Pulmonary artery endothelial cell (primary cell): ENCODE measurements around the gene PIP4K2C. TPM values are rescaled to one million over a fixed set of nuclear protein-coding genes. Genes with fewer than 3 reads are reported as not detected.
"Not testable (repeated sequence)": the region's sequence is repeated elsewhere in the genome, so short reads cannot be mapped to it uniquely, and the experiment has no call there.

Experiments
- DNase-seq: peaks from one replicate; pipeline ENCODE4 v3.0.0-alpha.2; 2011; ENCODE audit warnings: low read depth, low spot score
- total RNA-seq: library from RNA; depleted of rRNA; stranded (reverse); fragments of >200 nt; gene quantifications from 2 replicates; pipeline ENCODE4 v1.2.3, GENCODE V29; 2014

The PIP4K2C gene
- total RNA-seq, 1 donor from 2014 or later = 10.4 TPM

DNA sequence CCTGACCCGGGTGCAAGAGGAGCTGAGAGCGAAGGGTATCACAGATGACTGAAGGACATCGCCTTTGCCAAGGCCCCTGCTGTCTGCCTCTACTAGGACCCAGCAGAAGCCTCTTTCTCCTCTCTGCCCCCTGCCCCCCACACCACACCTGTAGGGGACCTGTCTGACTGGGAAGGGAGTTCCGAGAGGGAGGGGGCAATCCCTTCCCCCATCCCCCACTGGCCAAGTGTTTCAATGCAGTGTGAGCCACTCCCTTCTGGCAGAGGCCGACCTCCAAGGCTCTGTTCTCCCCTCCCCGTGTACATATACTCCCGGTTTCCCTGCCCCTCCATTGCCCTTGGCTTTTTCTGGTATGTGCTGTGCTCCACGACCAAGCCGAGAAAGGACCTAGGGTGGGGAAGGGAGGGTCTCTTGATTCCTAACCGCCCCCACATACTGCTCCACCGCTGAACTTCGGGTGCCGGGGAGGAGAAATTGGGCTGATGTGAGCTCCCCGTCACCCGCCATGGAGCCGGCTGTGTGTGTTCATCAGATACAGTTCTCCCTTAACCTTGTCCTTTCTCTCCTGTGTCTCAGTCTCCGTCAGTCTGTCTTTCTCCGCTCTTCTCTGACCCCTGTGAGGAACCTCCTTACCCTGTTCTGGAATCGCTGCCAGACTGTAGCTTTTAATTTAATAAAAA lies 18.2 kb downstream of the PIP4K2C start:
- no peak for DNase-seq

DNA sequence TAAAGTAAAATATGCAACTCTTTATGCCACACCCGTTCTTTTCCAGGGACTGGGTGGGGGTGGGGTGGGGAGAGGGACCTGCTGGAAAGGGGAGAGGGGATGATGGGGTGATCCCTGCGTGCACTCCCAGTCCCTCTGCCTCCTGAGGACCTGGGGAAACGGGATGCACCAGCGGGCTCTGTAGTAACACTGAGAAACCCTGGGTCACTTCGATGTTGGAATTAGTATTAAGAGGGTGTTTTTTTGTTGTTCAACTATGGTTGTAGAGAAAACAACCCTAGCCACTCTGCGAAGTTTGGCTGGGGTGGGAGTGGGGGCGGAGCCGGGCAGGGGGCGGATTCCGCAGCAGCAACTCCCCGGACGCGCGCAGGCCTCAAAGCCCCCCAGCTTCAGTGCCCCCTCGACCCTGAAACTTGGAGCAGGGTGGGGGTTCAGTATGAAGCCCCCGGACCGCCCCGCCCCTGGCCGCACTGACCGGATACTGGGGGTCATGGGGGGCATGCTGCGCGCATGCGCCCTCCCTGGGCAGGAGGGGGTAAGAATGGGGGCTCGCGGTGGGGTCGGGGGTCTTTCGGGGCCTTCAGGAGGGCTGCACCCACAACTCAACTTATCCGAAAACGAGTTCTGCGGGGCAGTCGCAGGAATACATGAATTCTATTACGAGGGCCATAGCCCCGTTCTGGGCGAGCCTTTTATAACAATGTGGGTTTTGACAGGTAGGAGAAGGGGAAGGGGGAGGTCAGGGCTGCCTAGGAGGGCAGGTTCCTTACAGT lies 19.0 kb downstream of the PIP4K2C start:
- DNase-seq = no peak

DNA sequence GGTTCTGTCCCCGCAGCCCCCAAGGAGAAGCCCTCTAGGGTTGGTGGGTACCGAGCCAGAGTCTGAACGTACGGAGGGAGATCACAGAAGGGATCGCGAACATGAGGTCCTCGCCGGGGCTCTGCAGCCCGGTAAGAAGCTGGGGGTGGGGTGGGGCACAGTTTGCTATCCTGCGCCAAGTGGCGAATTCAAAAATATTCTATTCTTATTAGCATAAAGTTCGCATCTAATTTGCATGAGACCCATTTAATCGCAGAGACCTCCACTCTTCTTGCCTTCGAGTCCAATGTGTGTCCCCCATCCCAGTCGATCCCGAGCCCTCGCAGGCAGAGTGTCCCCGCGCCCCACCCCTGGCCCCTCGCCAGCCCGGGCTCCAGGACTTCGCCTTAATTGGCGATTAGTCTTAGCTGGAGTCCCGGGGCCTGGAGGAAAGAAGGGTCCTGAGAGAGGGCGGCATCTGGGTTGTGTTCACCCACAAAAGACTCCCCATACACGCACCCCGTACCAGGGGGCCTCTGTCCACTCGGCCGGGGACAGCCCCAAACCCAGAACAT lies 19.6 kb downstream of the PIP4K2C start:
- DNase-seq = no peak

DNA sequence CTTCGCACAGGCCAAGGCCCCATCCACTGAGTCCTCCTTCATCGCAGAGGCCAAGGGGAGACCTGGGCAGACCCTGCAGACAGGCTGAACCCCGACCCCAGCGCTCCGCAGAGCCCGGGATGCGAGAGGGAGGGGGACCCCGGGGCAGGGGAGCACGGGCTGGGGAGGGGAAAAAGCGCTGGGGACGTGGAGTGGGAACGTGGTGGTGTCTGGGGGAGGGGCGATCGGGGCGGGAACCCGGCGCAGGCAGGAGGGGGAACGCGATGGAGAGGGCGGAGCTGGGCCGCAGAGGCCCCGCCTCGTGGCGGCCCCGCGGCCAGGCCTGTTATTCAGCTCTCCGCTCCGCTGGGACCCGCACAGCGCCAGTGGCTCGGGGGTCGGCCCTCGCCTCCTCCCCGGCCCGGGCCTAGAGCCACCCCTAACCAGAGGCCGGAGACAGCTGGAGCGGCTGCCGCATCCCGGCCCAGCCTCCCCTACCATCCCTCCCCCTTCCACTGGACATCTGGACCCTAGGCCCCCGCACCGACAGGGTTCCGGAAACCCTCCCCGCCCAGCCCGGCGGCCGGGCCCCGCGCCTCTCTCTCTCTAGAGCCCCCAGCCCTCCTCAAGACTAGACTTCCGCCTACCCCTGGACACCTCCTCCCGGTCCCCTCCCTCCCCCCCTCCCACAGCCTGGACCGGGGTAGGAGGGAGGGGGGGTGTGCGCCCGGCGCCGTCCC lies 20.3 kb downstream of the PIP4K2C start, which contains the start of gene ARHGEF25:
Gene ARHGEF25 (plus strand): TSS at position 328 of the 719 bp plus-strand sequence. CDS start 460 bp downstream, outside the sequence.
- DNase-seq = no peak

DNA sequence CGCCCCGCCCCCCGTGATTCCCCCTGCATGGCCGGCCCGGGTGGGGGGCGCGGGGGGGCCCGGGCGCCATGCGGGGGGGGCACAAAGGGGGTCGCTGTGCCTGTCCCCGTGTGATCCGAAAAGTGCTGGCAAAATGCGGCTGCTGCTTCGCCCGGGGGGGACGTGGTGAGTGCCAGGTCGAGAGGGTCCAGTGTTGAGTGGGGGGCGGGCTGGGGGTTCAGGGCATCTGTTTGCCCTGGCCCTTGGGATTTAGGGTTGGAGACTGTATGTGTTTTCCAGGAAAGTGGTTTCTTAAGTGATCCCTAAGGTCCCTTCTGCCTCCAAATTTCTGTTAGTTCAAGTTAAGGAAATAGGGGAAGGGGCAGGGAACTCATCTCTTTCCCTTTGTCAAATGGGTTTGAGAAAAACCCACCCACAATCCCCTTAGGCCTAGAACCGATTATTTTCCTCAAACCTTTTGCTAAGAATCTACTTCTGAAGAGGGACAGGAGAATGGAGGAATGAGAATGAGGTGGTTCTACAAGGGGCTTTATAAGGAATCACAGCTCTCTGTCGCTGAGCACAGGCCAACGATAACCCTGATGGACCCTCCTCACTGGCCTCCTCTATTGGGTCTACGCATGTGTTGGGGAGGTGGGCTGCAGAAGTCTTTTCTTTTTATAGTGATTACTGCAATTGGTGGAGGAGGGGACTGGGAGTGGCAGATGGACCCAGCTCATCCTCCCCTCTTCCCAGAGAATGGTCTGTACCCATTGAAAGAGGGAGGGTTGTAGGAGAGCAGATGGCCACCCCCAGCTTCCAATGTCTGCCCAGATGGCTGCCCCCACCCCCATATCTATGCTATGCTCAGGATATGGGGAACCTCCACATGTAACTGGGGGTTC lies 21.1 kb downstream of the PIP4K2C start:
- DNase-seq = no peak

DNA sequence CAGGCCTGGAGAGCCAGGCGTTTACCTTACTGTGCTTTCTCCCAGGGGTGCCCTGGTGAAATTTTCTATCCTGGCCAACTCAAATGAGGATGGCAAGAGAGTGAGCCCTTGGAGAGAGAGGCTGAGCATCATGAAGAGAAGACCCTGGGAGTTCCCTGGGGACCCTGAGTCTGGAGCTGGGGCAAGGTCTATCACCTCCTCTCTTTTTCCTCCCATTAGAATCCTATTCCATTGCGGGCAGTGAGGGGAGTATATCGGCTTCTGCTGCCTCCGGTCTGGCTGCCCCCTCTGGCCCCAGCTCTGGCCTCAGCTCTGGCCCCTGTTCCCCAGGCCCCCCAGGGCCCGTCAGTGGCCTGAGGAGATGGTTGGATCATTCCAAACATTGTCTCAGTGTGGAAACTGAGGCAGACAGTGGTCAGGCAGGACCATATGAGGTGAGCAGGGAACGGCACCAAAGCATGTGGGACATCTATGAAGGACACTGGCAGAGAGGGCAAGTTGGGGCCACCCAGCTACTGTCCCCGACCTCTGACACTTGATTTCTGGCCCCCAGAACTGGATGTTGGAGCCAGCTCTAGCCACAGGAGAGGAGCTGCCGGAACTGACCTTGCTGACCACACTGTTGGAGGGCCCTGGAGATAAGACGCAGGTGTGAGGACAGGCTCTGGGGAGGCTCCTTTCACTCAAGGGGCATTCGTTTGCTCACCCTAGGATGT lies 21.9 kb downstream of the PIP4K2C start:
- no peak for DNase-seq

DNA sequence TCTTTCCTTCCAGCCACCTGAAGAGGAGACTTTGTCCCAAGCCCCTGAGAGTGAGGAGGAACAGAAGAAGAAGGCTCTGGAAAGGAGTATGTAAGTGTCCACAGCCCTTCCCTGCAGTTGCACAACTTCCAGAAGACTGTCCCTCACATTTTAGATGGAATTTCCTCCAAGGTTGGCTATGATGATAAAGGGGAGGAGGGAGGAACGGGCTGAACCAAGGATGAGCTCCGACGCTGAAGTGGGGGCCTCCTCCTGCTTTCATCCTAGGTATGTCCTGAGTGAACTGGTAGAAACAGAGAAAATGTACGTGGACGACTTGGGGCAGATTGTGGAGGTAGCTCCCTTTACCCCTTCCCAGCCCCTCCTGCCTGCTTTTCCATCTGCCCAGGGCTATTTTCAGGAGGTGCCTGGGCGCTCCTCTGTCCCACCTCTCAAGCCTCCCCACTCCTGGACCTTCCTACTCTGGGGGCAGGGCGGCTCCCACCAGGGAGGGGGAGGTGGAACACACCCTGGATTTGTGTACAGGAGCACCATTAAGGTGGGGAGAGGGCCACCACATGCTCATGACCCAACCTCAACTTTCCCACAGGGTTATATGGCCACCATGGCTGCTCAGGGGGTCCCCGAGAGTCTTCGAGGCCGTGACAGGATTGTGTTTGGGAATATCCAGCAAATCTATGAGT lies 22.6 kb downstream of the PIP4K2C start:
- no peak for DNase-seq

DNA sequence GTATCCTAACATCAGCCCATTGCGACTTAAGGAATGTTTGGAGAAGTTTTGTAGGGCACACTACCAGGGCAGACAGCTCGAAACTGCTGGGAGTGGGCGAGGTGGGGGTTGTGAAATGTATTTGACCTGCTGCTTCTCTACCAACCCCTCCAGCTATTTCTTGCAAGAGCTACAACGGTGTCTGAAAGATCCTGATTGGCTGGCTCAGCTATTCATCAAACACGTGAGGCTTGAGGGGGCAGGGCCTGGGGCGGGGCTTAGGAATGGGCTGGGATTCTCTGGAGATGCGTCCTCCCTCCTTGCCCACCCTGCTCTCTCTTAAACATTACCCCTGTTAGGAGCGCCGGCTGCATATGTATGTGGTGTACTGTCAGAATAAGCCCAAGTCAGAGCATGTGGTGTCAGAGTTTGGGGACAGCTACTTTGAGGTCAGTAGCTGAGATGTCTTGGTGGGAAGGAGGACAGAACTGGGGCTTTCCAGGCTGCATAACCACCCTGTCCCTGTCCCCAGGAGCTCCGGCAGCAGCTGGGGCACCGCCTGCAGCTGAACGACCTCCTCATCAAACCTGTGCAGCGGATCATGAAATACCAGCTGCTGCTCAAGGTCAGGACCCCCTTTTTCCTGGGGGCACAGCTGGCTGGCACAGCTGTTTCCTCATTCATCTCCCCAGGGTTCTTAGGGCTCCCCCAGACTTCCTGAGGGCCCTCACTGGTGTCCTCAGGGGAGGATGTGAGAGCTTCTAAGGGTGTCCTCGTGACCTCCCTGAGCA lies 23.4 kb downstream of the PIP4K2C start:
- DNase-seq = no peak

DNA sequence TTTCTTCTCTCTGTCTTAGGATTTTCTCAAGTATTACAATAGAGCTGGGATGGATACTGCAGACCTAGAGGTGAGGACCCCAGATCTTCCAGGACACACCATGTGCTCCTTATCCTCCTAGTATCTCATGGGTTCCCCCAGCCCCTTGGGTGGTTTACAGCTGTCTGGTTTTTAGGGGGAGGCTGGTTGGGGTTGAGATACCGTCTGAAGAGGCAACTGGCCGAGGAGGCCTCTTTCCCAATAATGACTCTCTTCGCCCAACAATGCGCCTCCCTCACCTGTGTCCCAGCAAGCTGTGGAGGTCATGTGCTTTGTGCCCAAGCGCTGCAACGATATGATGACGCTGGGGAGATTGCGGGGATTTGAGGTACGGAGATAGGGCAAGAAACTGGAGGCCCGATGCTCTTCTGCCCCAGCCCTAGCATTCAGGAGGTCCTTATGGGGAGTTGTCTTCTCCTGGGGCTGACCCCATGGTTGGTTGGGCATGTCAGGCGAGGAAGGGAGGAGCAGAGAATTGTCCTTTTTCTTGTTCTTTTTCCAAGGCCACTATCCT lies 24.0 kb downstream of the PIP4K2C start:
- DNase-seq = no peak

DNA sequence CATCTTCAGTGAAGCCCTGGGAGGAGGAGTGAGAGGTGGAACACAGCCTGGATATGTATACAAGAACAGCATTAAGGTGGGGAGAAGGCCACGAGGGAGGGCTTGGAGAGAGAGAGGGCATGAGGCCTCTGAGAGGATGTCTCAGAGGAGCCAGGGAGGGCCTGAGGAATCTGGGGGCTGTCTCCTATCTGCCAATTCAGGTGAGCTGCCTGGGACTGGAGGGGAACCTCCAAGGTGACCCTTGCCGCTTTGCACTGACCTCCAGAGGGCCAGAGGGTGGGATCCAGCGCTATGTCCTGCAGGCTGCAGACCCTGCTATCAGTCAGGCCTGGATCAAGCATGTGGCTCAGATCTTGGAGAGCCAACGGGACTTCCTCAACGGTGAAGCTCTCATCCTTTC lies 24.6 kb downstream of the PIP4K2C start:
- DNase-seq = no peak

DNA sequence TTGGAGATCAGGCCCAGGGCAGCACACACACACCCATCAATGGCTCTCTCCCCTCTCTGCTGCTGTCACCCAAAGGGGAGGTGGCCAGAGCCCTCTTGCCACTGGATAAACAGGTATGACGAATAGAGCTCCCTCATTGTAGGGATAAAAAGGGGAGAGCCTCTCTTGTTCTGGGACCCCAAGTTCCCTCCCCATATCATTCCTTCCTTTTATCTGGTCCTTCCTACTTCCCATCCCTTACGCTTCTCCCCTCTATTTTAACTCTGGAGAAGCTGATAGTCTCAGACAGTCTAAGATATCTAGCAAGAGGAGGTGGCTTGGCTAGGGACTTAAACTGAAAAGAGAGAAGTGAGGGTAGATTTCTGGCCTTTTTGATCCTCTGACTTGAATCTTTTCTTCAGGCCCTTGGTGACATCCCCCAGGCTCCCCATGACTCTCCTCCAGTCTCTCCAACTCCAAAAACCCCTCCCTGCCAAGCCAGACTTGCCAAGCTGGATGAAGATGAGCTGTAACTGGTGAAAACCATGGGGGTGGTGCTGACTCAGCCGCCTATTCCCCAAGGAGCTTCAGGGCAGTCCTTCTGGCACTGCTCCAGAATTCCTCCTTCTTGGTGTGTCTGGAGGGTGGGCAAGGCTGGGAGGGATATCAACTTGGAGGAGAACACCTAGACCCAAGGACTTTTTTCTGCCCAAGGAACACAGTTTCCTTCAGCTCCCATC lies 25.6 kb downstream of the PIP4K2C start:
- no peak for DNase-seq

DNA sequence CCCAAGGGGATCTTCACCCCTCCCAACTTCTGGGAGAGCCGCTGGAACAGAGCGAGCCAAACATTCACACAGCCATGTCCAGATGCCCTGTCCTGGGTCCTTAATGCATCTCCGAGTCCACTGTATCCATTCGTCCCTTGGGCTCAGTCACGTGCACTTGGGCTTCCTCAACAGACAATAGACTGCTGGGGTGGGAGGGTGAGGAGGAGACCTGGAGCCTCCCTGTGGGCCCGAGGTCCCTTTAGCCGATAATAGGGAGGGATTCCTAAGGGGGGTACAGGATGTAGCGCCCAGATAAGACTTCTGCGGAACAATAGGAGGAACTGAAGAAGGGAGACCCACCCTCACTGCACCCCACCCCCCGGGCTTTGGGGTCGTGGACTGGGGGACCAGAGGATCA lies 26.9 kb downstream of the PIP4K2C start:
- DNase-seq = no peak

DNA sequence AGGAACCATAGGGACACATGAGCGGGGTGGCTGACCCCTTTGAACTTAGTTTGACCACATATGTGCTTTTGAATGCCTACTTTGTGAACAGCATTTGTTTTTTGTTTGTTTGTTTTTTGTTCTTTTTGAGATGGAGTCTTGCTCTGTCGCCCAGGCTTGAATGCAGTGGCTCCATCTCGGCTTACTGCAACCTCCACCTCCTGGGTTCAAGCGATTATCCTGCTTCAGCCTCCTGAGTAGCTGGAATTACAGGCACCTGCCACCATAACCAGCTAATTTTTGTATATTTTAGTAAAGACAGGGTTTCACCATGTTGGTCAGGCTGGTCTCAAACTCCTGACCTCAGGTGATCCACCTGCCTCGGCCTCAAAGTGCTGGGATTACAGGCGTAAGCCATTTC lies 27.4 kb downstream of the PIP4K2C start:
- DNase-seq = not testable (repeated sequence)

DNA sequence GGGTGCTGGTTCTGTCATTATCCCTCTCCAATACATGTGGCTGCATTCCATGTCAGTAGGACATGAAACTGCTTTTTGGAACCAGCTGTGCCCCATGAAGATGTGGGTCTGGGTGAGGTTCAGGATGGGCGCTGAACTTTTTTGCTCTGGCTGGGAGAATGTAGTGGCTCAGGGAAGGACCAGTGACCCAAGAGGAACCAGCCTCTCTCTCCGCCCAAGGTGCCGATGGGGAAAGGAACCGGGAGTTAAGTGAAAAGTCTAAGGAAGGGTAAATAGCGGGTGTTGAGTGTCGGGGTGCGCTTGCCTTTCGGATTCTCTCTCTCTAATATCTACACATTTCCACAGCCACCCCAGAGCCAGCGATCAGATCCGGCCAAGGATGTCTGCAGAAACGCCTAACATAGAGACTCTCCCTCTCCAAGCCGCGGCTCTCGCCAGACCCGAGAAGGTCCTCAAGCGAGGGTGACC lies 28.0 kb downstream of the PIP4K2C start:
- no peak for DNase-seq

DNA sequence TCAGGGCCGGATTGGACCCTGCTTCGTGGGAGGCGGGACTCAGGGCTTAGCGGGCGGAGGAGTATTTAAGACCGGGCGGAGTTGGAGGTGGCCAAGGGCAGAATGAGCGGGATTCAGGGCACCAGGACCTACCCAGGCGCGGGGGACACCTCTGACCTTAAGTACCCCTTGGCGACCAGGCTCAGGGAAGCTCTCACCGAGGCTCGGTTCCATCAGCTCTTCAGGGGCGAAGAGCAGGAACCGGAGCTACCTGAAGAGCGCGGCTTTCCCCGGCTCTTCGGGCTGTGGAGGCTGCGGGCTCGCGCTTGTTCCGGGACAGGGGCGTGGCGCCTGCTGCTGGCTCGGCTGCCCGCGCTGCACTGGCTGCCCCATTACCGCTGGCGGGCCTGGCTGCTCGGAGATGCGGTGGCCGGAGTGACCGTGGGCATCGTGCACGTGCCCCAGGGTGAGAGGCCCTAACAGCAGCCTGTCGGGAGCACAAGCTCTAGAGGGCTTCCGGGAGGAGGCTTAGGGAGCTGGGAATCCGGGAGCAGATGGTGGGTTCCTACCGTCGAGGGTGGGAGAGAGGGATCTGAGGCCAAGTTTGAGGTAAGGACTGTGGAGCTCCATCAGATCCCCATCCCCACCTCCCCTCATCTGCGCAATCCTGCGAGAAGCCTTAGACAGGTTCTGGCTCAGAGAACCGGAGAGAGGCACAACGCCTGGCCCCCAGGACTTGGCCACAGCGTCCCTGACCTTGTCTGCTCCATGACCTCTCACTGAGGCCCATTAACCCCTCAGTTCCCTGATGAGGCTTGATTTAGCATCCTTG lies 28.6 kb downstream of the PIP4K2C start:
- DNase-seq = no peak

DNA sequence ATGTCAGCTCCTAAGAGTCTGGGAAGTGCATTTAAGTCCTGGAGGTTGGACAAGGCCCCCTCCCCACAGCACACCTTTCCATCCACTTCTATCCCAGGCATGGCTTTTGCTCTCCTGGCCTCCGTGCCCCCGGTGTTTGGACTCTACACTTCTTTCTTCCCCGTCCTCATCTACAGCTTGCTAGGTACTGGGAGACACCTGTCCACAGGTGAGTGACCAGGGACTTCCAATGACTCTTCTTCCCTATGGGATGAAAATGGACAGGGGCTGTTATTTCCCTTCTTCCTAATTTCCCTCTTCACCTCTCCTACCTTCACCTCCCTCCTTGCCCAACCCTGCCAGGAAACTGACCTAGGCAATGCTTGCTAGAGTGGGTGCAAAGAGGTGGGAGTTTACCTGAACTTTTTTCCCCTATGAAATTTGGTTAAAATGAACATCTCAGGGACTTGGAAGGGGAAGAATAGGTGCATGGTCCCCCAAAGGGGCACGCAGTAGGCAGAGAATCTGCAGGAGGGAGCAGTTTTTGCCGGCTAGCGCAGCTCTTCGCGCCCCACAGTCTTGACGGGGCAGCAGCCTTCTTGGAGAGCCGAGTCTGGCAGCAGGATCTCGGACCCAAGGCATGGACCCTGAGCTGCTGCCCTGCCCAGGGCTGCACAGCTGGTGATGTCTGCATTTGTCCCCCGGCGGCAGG lies 29.4 kb downstream of the PIP4K2C start:
- no peak for DNase-seq
